Kidney (tissue), 14 donors: Measurements from ENCODE around the gene HEMGN. TPM values are rescaled to one million over a fixed set of nuclear protein-coding genes. Genes with fewer than 3 reads are reported as not detected.

ENCODE experiments used
- DNase-seq, 5 donors: peaks; one replicate each; pipeline ENCODE4 v3.0.0-alpha.2; 2013 to 2020
- FAIRE-seq: peaks from 2 replicates; lab custom pipeline; 2012; peaks lifted over from hg19 to GRCh38; lab: Jason Lieb, UNC
- H3K27ac ChIP-seq, 2 donors: one replicate each; pipeline ENCODE4 v1.7.0; 2013; ENCODE audit warnings: low read depth in 2 of 2, low read length in 2 of 2, inconsistent platforms in 1 of 2
- H3K27me3 ChIP-seq: one replicate; pipeline ENCODE4 v1.7.1; 2013; ENCODE audit warnings: low read length, inconsistent platforms; ENCODE audit not compliant: control insufficient read depth, insufficient read depth
- H3K36me3 ChIP-seq, 3 donors: one replicate each; pipeline versions ENCODE4 v1.7.0 to v1.7.1; 2013; ENCODE audit warnings: low read length in 3 of 3, control low read depth in 1 of 3, inconsistent platforms in 1 of 3; ENCODE audit not compliant: insufficient read depth in 3 of 3, control insufficient read depth in 2 of 3
- H3K4me1 ChIP-seq, 3 donors: one replicate each; pipeline versions ENCODE4 v1.7.0 to v1.7.1; 2013; ENCODE audit warnings: low read length in 3 of 3, inconsistent platforms in 1 of 3, low read depth in 1 of 3; ENCODE audit not compliant: control insufficient read depth in 2 of 3, insufficient read depth in 2 of 3
- H3K4me3 ChIP-seq, 3 donors: one replicate each; pipeline versions ENCODE4 v1.7.0 to v1.8.1; 2013; ENCODE audit warnings: low read length in 3 of 3, control low read depth in 1 of 3, inconsistent platforms in 1 of 3
- H3K9ac ChIP-seq, 3 donors: one replicate each; pipeline versions ENCODE4 v1.7.0 to v1.7.1; 2013; ENCODE audit warnings: low read length in 3 of 3, control low read depth in 1 of 3, inconsistent platforms in 1 of 3
- H3K9me3 ChIP-seq, 3 donors: one replicate each; pipeline versions ENCODE4 v1.7.0 to v1.7.1; 2013; ENCODE audit warnings: low read length in 3 of 3, control low read depth in 1 of 3, inconsistent platforms in 1 of 3; ENCODE audit not compliant: control insufficient read depth in 2 of 3, insufficient read depth in 1 of 3
- CTCF ChIP-seq: IDR thresholded peaks from 3 replicates; pipeline ENCODE4 v1.5.1; 2012; ENCODE audit warnings: mild to moderate bottlenecking, moderate library complexity, borderline replicate concordance; ENCODE audit not compliant: insufficient read depth; ENCODE audit errors: extremely low read depth
- intact Hi-C: fragments of 100-400 bp; cut with DNase I; formaldehyde crosslinking; loops from one replicate; pipeline ENCODE4 v1.11.1; 2022
- polyA plus RNA-seq: library from polyadenylated mRNA; stranded (reverse); fragments of 350-450 nt; fragmentation: Illumina TruSeq; extraction: RNeasy Lipid Tissue Mini Kit (QIAGEN cat#74804); gene quantifications from one replicate; pipeline ENCODE4 v1.2.3, GENCODE V29; 2014; ENCODE audit warnings: low read depth, low replicate concordance; ENCODE audit not compliant: insufficient read depth
- total RNA-seq: library from RNA; stranded (reverse); fragmentation: NEBNext Ultra II Directional; extraction: Animal tissue kit (Norgen Biotek cat#: 25700); gene quantifications from one replicate; pipeline ENCODE4 v1.2.1, GENCODE V29; 2021
- donor health status: control.
- donor health status: control.
- donor health status: control.
- donor health status: control.
- donor health status: control.
- donor health status: DM: yes; HTN: yes; CAD: no.
- donor health status: Normal renal cell carcinoma (clear cell type).

The HEMGN gene
- total and polyA plus RNA-seq, 2 donors from 2014 or later: 0.16 TPM; not detected in 1

- TF ChIP-seq CTCF: no peak
- Histone ChIP-seq H3K9ac (no peak overlapping the region), H3K36me3 (no peaks in the 10 kb centered on the region), H3K4me1 (no peaks in the 10 kb centered on the region), H3K9me3 (no peaks in the 10 kb centered on the region), H3K27ac (no peak overlapping the region), H3K27me3 (peaks cover 2% of the 10 kb centered on the region), H3K4me3 (no peak overlapping the region)
- no peak for FAIRE-seq
- peak in 1 of 5 donors; percentile 19 for DNase-seq
- intact Hi-C loops: no loop called here
These were observed 3.5 kb downstream of the HEMGN start for GRCh38 chr9:97934321-97935115.

- intact Hi-C loops: no loop called here
- Histone ChIP-seq H3K4me3 (no peak overlapping the region), H3K27ac (no peak overlapping the region), H3K36me3 (no peaks in the 10 kb centered on the region), H3K4me1 (no peaks in the 10 kb centered on the region), H3K9me3 (no peaks in the 10 kb centered on the region), H3K27me3 (peaks cover 2% of the 10 kb centered on the region), H3K9ac (no peak overlapping the region)
- FAIRE-seq: no peak
- TF ChIP-seq CTCF: no peak
- DNase-seq: no peak
These were observed 4.5 kb downstream of the HEMGN start for GRCh38 chr9:97933297-97933998.

- FAIRE-seq: no peak
- no peak overlapping the region for H3K4me3 ChIP-seq
- no peaks in the 10 kb centered on the region for H3K9me3 ChIP-seq
- intact Hi-C loops: no loop called here
- H3K9ac ChIP-seq: no peak overlapping the region
- H3K4me1 ChIP-seq: no peaks in the 10 kb centered on the region
- no peaks in the 10 kb centered on the region for H3K36me3 ChIP-seq
- no peak for TF ChIP-seq CTCF
- H3K27ac ChIP-seq: no peak overlapping the region
- no peak for DNase-seq
- H3K27me3 ChIP-seq: peaks cover 5% of the 10 kb centered on the region
These were observed 7.0 kb downstream of the HEMGN start for GRCh38 chr9:97930972-97931371.
